Measurements from ENCODE around the gene AGRN. TPM values are rescaled to one million over a fixed set of nuclear protein-coding genes. Genes with fewer than 3 reads are reported as not detected.
A peak's percentile ranks its signal among the peaks of the same experiment; 100 is the strongest.
"Not testable (repeated sequence)": the region's sequence is repeated elsewhere in the genome, so short reads cannot be mapped to it uniquely, and the experiment has no call there.

Gene AGRN
- total and polyA plus RNA-seq, 8 donors: 96.8 to 208 (median 149) TPM

- intact Hi-C loops (cut with DNase I): no loop called here
- Histone ChIP-seq H3K4me3 (peak within 1 kb of the TSS; percentile 66 to 80), H3K4me1 (peaks cover 3 to 21% of the 10 kb centered on the region in 2 donors), H3K27me3 (no peaks in the 10 kb centered on the region), H3K9me3 (no peaks in the 10 kb centered on the region), H3K27ac (peak within 1 kb of the TSS; percentile 86 to 91), H3K36me3 (no peaks in the 10 kb centered on the region)
- ATAC-seq (peak; percentile 97), DNase-seq (peak; percentile 87 to 98 (median 93))
- no peak for TF ChIP-seq CTCF (IDR thresholded peaks at IDR 0.05)
These were observed 6.6 kb upstream of the AGRN start, which contains the start of gene ISG15 for GRCh38 chr1:1013105-1013921. Gene ISG15 (plus strand): TSS chr1:1013497. CDS start chr1:1013574, 77 bp downstream.

- peak; percentile 5 for ATAC-seq
- Histone ChIP-seq H3K4me1 (peaks cover 3 to 24% of the 10 kb centered on the region in 2 donors), H3K4me3 (peak overlapping the region; percentile 66 to 80), H3K36me3 (no peaks in the 10 kb centered on the region), H3K27ac (peak overlapping the region; percentile 86 to 91), H3K9me3 (no peaks in the 10 kb centered on the region), H3K27me3 (no peaks in the 10 kb centered on the region)
- peak in 1 of 4 donors; percentile 78 for DNase-seq
- TF ChIP-seq CTCF (IDR thresholded peaks at IDR 0.05): no peak
- intact Hi-C loops (cut with DNase I): no loop called here
These were observed 5.8 kb upstream of the AGRN start for GRCh38 chr1:1013922-1014648.

- Histone ChIP-seq H3K9me3 (no peaks in the 10 kb centered on the region), H3K4me3 (peak overlapping the region in 1 of 2 donors; percentile 80), H3K27me3 (peaks cover 0 to 1% of the 10 kb centered on the region in 2 donors), H3K36me3 (no peaks in the 10 kb centered on the region), H3K27ac (peak overlapping the region; percentile 86 to 91), H3K4me1 (peaks cover 3 to 26% of the 10 kb centered on the region in 2 donors)
- no peak for DNase-seq
- intact Hi-C loops (cut with DNase I): no loop called here
- no peak for TF ChIP-seq CTCF (IDR thresholded peaks at IDR 0.05)
- no peak for ATAC-seq
These were observed 4.9 kb upstream of the AGRN start for GRCh38 chr1:1014799-1015681.

GRCh38 chr1:1017397-1018320, 2.3 kb upstream of the AGRN start:
- Histone ChIP-seq H3K4me1 (peaks cover 11 to 45% of the 10 kb centered on the region in 2 donors), H3K27me3 (peaks cover 0 to 27% of the 10 kb centered on the region in 2 donors)
- H3K36me3 ChIP-seq; intact Hi-C loops (cut with DNase I); ATAC-seq; DNase-seq; H3K9me3 ChIP-seq; H3K27ac ChIP-seq; H3K4me3 ChIP-seq: not testable (repeated sequence)

- H3K9me3 ChIP-seq; intact Hi-C loops (cut with DNase I); H3K4me3 ChIP-seq; ATAC-seq; DNase-seq; H3K27ac ChIP-seq; H3K36me3 ChIP-seq: not testable (repeated sequence)
- peaks cover 11 to 49% of the 10 kb centered on the region in 2 donors for H3K4me1 ChIP-seq
- H3K27me3 ChIP-seq: peaks cover 0 to 33% of the 10 kb centered on the region in 2 donors
These were observed 1.6 kb upstream of the AGRN start for GRCh38 chr1:1018321-1018685.

Measured in left lung (tissue), 10 donors.